Activated T-cell treated with anti-CD3 and anti-CD28 coated beads, Interleukin-2, amount 50 U/mL, for 48 hours (primary cell): ENCODE measurements around the gene SUCLG2.
"Not testable (repeated sequence)": the region's sequence is repeated elsewhere in the genome, so short reads cannot be mapped to it uniquely, and the experiment has no call there.

Experiments used
- DNase-seq, 2 experiments: peaks; one replicate each; pipeline ENCODE4 v3.0.0-alpha.2; 2020

SUCLG2 gene

DNA sequence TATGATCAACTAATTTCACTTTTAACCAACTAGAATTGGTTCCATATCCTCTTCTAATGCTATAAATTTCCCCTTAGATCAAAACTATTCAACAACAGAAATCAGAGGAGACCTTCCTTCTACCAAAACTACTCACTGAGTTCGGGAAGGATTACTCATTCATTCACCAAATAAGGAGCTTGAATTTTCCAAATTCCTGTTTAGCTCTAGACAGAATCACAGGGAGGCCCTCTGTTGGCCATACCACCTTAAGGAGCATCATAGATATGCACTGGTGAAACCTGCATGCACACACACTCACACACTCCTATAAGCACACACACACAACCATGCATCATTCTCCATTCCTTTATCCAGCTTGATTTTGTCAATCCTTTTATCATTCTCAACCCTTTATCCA lies 49.0 kb downstream of the SUCLG2 start:
- DNase-seq: no peak

- DNase-seq: no peak
Observed at GRCh38 chr3:67602816-67603215, 51.6 kb downstream of the SUCLG2 start.

- no peak for DNase-seq
Observed at GRCh38 chr3:67601919-67602608, 52.3 kb downstream of the SUCLG2 start.

DNA sequence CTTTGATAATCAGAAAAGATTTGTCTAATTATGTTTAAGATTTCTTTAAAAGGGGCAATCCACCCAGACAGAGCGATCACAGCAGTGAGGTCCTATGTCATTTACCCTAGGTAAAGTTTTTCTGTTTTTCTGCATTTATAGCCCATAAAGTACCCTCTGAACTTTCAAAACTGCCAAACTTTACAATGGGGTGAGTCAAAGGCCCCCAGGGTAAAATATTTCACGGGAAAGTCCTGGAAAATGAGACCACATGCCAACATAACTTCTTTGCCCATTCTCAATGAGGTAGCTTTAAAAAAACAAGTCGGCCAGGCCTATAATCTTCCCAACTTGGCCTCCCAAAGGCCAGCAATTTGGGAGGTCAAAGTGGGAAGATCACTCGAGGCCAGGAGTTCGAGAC lies 53.0 kb downstream of the SUCLG2 start:
- no peak for DNase-seq

- no peak for DNase-seq
Observed at GRCh38 chr3:67599821-67600220, 54.6 kb downstream of the SUCLG2 start.

DNA sequence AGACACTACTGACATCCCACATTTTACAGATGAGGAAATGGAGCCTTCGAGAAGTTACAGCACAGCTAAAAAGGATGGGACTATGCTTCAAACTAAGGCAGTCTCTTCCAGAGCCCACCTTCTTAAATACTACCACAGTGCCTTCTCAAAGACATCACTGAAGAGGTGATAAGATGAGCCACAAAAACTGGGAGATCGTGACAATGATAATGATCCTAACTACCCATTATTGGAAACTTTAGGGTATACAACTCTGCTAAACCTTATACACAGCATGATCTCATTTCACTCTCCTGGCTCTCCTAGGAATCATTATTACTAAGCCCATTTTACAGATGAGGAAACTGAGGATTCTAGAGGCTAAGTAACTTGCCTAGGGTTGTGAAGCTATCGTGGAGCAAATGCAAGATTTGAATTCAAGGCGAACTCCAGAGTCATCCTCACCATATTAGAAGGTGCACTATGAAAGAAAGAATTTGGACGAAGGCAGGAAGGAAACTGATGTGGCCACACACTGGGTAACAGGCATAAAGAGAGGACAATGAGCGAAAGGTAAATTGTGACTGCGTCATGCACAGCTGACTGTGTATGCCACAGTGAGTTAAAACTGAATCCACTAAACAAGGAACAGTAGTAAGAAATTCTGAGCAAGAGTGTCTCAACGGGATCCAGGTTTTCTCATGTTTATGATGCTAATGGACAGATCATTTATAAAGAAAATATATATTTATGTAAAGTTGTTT lies 55.4 kb downstream of the SUCLG2 start:
- DNase-seq: no peak

GRCh38 chr3:67595424-67595823 lies 59.0 kb downstream of the SUCLG2 start:
- no peak for DNase-seq

- no peak for DNase-seq
Observed at GRCh38 chr3:67593761-67594234, 60.6 kb downstream of the SUCLG2 start.

DNA sequence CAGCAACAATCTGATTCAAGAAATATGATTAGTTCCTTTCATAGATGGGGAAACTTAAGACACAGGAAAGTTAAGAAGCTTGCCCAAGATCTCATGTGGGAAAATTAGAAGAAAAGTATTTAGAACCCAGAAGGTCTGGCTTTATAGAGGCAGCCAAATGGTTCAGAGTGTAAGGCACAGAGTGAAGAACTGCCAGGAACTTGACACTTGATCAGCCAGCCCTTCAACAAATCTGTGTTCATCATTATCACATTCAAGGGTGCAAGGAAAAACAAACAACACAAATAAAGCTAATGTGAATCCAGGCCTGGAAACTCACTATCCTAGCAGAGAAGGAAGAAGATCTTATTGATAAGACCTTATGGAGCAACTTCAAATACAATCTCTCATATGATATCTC lies 62.4 kb downstream of the SUCLG2 start:
- DNase-seq: no peak

- DNase-seq: no peak
Observed at GRCh38 chr3:67587811-67588210, 66.6 kb downstream of the SUCLG2 start.

DNA sequence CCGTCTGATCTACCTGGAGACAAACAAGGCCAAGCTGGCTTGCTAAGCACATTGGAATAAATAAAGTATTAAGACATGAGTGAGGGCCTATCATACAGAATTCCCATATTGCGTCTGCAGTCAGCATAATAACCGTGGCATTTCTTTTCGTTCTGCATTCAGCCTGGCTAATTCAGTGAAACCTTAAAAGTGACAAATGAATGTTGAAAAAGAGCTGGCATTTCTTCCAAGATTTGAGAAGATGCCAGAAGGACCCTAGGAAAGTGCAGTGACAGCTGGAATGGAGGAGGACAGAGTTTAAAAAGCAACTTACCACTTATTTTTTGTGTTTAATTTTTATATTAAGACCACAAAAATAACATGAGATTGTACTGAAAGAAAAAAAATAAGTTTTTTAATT lies 67.1 kb downstream of the SUCLG2 start:
- no peak for DNase-seq

DNA sequence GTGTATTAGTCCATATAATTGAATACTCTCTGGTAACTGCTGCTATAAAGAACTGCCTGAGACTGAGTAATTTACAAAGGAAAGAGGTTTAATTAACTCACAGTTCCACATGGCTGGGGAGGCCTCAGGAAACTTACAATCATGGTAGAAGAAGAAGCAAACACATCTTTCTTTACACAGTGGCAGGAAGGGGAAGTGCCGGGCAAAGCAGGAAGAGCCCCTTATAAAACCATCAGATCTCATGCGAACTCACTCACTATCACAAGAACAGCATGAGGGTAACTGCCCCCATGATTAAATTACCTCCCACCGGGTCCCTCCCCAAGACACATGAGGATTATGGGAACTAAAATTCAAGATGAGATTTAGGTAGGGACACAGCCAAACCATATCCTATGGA lies 69.8 kb downstream of the SUCLG2 start:
- not testable (repeated sequence) for DNase-seq

- no peak for DNase-seq
Observed at GRCh38 chr3:67580430-67581000, 73.9 kb downstream of the SUCLG2 start.

- DNase-seq: no peak
Observed at GRCh38 chr3:67578416-67578815, 76.0 kb downstream of the SUCLG2 start.

GRCh38 chr3:67576441-67576840 lies 78.0 kb downstream of the SUCLG2 start:
- no peak for DNase-seq

- DNase-seq: no peak
Observed at GRCh38 chr3:67569324-67569723, 85.1 kb downstream of the SUCLG2 start.

DNA sequence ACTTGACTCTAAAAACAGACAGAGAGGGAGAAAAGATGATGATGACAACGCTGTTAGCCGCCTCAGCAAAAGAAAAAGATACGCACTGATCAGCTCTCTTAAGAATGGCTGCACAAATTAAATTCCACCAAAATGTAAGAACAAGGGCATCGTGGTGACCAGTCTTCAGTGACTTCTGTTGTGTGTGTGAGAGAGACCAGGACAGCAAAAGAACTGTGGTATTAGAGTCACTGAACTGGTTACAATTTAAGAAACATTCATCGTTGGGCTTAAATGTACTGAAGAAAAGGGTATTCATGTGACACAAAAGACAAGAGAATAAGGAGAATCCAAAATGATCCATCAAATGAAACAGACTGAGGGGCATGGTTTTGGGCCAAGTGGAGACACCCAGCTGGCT lies 86.5 kb downstream of the SUCLG2 start:
- DNase-seq: no peak

DNA sequence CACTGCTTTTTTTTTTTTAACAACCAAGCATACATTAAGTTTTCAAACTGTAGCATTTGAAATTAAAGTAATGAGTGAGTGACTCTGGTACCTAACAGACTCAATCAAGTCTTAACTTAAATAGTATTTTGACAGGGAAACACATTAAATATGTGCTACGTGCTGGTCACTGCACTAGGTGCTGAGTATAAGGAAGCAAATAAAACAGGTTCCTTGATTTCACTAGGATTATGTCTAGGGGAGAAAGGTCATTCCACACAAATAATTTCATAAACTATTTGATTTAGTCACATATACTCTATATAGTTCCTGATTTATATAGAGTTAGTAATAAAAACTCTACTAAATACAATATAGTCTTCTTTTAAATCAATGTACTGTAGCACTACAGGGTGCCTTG lies 89.4 kb downstream of the SUCLG2 start:
- DNase-seq: no peak

GRCh38 chr3:67564008-67564407 lies 90.4 kb downstream of the SUCLG2 start:
- DNase-seq: no peak

DNA sequence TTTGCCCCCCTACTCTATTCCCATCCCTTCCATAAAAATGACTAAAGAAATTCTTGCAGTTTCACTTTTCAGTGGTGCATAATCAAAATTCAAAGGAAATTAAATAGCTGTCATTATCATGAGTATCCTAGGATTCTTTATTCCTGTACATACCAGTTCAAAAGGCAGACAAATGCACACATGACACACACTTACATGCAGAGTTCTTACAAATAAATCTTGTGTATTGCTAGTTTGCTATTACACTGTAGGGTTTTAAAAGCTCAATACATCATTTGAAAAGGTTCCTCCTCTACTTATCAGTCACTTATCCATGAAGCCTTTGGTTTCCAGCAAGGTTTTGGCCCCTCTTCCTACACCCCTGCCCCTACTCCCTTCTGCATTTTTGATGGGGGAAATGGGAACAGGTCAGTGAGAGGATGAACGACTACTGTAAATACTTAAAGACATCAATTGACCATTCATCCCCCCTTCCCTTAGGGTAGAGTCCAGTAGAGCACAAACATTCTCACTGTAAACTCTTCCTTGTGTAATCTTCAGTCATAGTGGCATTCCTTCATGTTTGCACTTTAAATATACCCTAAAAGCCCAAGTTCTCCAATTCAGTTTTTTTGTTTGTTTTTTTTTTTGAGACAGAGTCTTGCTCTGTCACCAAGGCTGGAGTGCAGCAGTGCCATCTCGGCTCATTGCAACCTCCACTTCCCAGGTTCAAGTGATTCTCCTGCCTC lies 92.6 kb downstream of the SUCLG2 start:
- DNase-seq: no peak

GRCh38 chr3:67561266-67561665 lies 93.1 kb downstream of the SUCLG2 start:
- DNase-seq: no peak

- DNase-seq: no peak
Observed at GRCh38 chr3:67559029-67559605, 95.3 kb downstream of the SUCLG2 start.

DNA sequence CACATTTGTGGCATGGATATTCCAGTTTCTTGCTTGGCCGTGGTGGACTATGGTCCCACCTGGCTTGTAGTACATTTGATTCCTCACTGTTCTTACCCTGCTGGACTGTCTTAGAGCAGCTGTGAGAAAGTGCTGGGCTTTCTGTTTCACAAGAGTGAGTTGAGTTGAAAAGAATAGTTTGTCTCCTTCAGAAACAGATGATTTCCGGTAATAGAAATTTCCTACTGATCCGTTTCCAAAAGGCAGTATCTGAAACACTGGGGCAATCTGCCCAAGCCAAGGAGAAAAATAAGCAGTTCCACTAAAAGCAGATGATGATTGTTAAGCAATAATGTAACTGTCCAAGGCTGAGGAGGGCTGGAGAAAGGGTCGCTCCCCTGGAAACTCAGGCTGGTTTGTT lies 96.0 kb downstream of the SUCLG2 start:
- no peak for DNase-seq
